DND-41 (cell line): ENCODE measurements around the gene FAM3D.

Experiments
- ATAC-seq: fragments of 200-7000 bp; cut with Tn5 transposase; 3 replicates; pipeline ENCODE4 v1.9.1; 2021; ENCODE audit warnings: low read depth; ENCODE audit not compliant: insufficient read depth
- DNase-seq: peaks from one replicate; pipeline ENCODE4 v3.0.0-alpha.2; 2020
- H2AFZ ChIP-seq: 2 replicates; pipeline ENCODE4 v1.6.0; 2012; ENCODE audit warnings: low read depth, low read length
- H3K27ac ChIP-seq: 2 replicates; pipeline ENCODE4 v1.5.1; 2012; ENCODE audit warnings: low read length, inconsistent platforms
- H3K27me3 ChIP-seq: fragments of 200-600 bp; sonication (generic); 2 replicates; pipeline ENCODE4 v1.6.0; 2012; ENCODE audit warnings: low read length, mild to moderate bottlenecking, inconsistent platforms; ENCODE audit not compliant: insufficient read depth, poor library complexity
- H3K36me3 ChIP-seq: 2 replicates; pipeline ENCODE4 v1.5.1; 2012; ENCODE audit warnings: low read length, inconsistent platforms; ENCODE audit not compliant: insufficient read depth
- H3K4me1 ChIP-seq: 2 replicates; pipeline ENCODE4 v1.5.1; 2012; ENCODE audit warnings: mild to moderate bottlenecking, low read length; ENCODE audit not compliant: insufficient read depth
- H3K4me2 ChIP-seq: 2 replicates; pipeline ENCODE4 v1.6.0; 2012; ENCODE audit warnings: mild to moderate bottlenecking, moderate library complexity, low read length, inconsistent platforms; ENCODE audit not compliant: insufficient read depth
- H3K4me3 ChIP-seq, 2 experiments: fragments of 200-600 bp in 1 of 2; shearing (Covaris generic) in 1 of 2; 2 replicates each; pipeline ENCODE4 v1.5.1; 2012 to 2016; ENCODE audit warnings: inconsistent platforms in 2 of 2, low read length in 2 of 2, mild to moderate bottlenecking in 2 of 2, low read depth in 1 of 2, moderate library complexity in 1 of 2
- H3K79me2 ChIP-seq: 2 replicates; pipeline ENCODE4 v1.6.0; 2012; ENCODE audit warnings: low read length, inconsistent platforms; ENCODE audit not compliant: insufficient read depth
- H3K9ac ChIP-seq: 2 replicates; pipeline ENCODE4 v1.6.0; 2012; ENCODE audit warnings: low read depth, mild to moderate bottlenecking, inconsistent platforms, low read length, moderate library complexity
- H3K9me3 ChIP-seq: 2 replicates; pipeline ENCODE4 v1.5.1; 2012; ENCODE audit warnings: low read length, moderate library complexity, mild to moderate bottlenecking, inconsistent platforms; ENCODE audit not compliant: insufficient read depth, severe bottlenecking
- H4K20me1 ChIP-seq: 2 replicates; pipeline ENCODE4 v1.6.0; 2012; ENCODE audit warnings: low read length; ENCODE audit not compliant: insufficient read depth
- CTCF ChIP-seq: IDR thresholded peaks from 2 replicates; pipeline ENCODE4 v1.5.1; 2012; ENCODE audit warnings: borderline replicate concordance, low read length, moderate library complexity, mild to moderate bottlenecking; ENCODE audit not compliant: poor library complexity, severe bottlenecking; ENCODE audit errors: extremely low read depth
- EZH2 ChIP-seq: IDR thresholded peaks from 3 replicates; pipeline ENCODE4 v1.6.1; 2012; ENCODE audit warnings: borderline replicate concordance, low read depth, mild to moderate bottlenecking, moderate library complexity, low read length, inconsistent platforms; ENCODE audit not compliant: severe bottlenecking

The FAM3D gene

GRCh38 chr3:58672880-58673279 lies 6.3 kb upstream of the FAM3D start:
- no peak for ATAC-seq

GRCh38 chr3:58672451-58672850 lies 5.9 kb upstream of the FAM3D start:
- H3K4me2 ChIP-seq = no peak overlapping the region
- ATAC-seq = no peak
- H3K9me3 ChIP-seq = no peaks in the 10 kb centered on the region
- DNase-seq = no peak
- H3K4me3 ChIP-seq = no peak overlapping the region
- no peak overlapping the region for H2AFZ ChIP-seq
- no peak for TF ChIP-seq CTCF
- H3K36me3 ChIP-seq = no peaks in the 10 kb centered on the region
- H3K4me1 ChIP-seq = no peaks in the 10 kb centered on the region
- H3K9ac ChIP-seq = no peak overlapping the region
- peaks cover 4% of the 10 kb centered on the region for H3K27me3 ChIP-seq
- H4K20me1 ChIP-seq = no peaks in the 10 kb centered on the region
- no peak overlapping the region for H3K27ac ChIP-seq
- H3K79me2 ChIP-seq = no peaks in the 10 kb centered on the region

More at GRCh38 chr3:58672880-58673279, 6.3 kb upstream of the FAM3D start:
- TF ChIP-seq EZH2 (no peak), CTCF (no peak)
- Histone ChIP-seq H3K9me3 (no peaks in the 10 kb centered on the region), H3K79me2 (no peaks in the 10 kb centered on the region), H3K4me3 (no peak overlapping the region), H3K9ac (no peak overlapping the region), H2AFZ (no peak overlapping the region), H3K27ac (no peak overlapping the region), H4K20me1 (no peaks in the 10 kb centered on the region), H3K36me3 (no peaks in the 10 kb centered on the region), H3K4me2 (no peak overlapping the region), H3K27me3 (peaks cover 4% of the 10 kb centered on the region), H3K4me1 (no peaks in the 10 kb centered on the region)
- DNase-seq = no peak

GRCh38 chr3:58670506-58671135 lies 4.0 kb upstream of the FAM3D start:
- H3K9me3 ChIP-seq = no peaks in the 10 kb centered on the region
- H3K9ac ChIP-seq = no peak overlapping the region
- H3K36me3 ChIP-seq = no peaks in the 10 kb centered on the region
- H3K4me2 ChIP-seq = no peak overlapping the region
- H3K27me3 ChIP-seq = peaks cover 4% of the 10 kb centered on the region
- no peak overlapping the region for H2AFZ ChIP-seq
- DNase-seq = no peak
- H3K4me1 ChIP-seq = no peaks in the 10 kb centered on the region
- H3K4me3 ChIP-seq = no peak overlapping the region
- H3K79me2 ChIP-seq = no peaks in the 10 kb centered on the region
- no peaks in the 10 kb centered on the region for H4K20me1 ChIP-seq
- TF ChIP-seq EZH2 = no peak
- no peak for TF ChIP-seq CTCF
- ATAC-seq = no peak
- no peak overlapping the region for H3K27ac ChIP-seq

GRCh38 chr3:58668247-58668646 lies 1.7 kb upstream of the FAM3D start:
- H3K4me3 ChIP-seq = no peak overlapping the region
- H3K9me3 ChIP-seq = no peaks in the 10 kb centered on the region
- no peaks in the 10 kb centered on the region for H3K79me2 ChIP-seq
- H3K4me2 ChIP-seq = no peak overlapping the region
- H3K9ac ChIP-seq = no peak overlapping the region
- H3K27me3 ChIP-seq = peaks cover 4% of the 10 kb centered on the region
- H4K20me1 ChIP-seq = no peaks in the 10 kb centered on the region
- no peak overlapping the region for H2AFZ ChIP-seq
- H3K4me1 ChIP-seq = no peaks in the 10 kb centered on the region
- no peak for DNase-seq
- H3K27ac ChIP-seq = no peak overlapping the region
- H3K36me3 ChIP-seq = no peaks in the 10 kb centered on the region
- no peak for ATAC-seq
- TF ChIP-seq CTCF = no peak
- TF ChIP-seq EZH2 = no peak
